ENCODE measurements around the gene HOXC5.

DNA sequence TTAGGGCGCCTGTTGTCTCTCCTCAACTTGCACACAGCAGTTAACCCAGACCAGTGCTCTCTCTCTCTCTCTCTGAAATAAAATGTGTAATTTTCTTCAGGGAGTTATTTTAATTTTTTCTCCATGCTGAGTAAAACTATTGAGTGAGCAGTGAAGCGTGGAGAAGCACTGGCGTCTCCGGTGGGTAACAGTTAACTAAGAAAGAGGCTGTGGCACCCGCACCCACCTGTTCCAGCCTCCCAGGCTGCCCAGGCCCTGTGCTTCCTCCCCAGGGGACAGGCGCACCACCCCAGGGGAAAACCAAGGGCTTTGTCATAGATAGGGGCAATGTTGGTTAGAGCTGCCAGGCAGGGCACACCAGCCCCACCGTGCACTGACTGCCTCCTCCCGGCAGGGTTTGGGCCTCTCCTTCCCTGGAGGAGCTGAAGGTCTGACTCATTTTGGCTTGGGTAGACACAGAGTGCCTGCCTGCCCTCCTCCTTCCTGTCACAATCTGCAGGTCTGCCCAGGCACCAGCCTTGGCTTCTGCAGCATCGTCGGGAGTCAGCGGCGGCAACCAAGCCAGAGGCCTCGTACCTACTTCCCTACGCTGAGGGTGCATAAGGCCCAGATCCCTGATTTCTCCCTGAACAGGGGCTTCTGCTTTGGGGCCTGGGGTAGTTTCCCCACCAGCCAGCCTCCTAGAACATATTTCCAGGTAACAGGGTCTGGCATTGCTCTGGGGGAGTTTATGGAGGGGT, 3.9 kb downstream of the HOXC5 start:
- no peak for TF ChIP-seq ZNF274 (IDR thresholded peaks at IDR 0.05; ENCODE audit: low read depth, low read length)
- no peak for TF ChIP-seq YY1 (IDR thresholded peaks at IDR 0.05; ENCODE audit: insufficient read depth, insufficient read length)
- TF ChIP-seq SUZ12 (IDR thresholded peaks at IDR 0.05; ENCODE audit: extremely low read depth, insufficient read depth, insufficient read length): no peak
